Fibroblast of upper back skin (primary cell): Measurements from ENCODE around the gene ITGB7.
"Not testable (repeated sequence)": the region's sequence is repeated elsewhere in the genome, so short reads cannot be mapped to it uniquely, and the experiment has no call there.

Source experiments
- DNase-seq: peaks from one replicate; pipeline ENCODE4 v3.0.0-alpha.2; 2013

ITGB7 gene

GRCh38 chr12:53195516-53196420 lies 11.3 kb downstream of the ITGB7 start:
- DNase-seq, result no peak

GRCh38 chr12:53194973-53195372 lies 12.1 kb downstream of the ITGB7 start:
- no peak for DNase-seq

- no peak for DNase-seq
Observed at GRCh38 chr12:53193985-53194716, 12.9 kb downstream of the ITGB7 start.

DNA sequence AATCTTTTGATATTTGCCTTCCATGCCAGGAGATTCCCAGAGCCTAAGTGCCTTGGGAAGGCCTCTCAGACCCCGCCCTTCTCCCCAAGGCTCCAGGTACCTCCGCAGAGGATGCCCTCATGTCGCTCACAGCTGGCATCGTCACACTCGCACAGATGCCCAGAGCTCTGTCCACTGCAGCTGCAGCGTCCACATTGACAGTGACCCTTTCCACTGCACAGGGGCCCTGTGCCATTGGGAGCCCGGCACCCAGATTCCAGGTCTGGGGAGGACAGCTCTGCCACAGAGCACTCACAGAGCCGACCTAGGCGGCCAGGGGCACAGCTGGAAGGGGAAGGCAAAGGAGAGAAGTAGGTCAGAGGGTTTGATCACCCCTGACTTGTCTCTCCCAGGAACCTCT lies 14.0 kb downstream of the ITGB7 start:
- no peak for DNase-seq

DNA sequence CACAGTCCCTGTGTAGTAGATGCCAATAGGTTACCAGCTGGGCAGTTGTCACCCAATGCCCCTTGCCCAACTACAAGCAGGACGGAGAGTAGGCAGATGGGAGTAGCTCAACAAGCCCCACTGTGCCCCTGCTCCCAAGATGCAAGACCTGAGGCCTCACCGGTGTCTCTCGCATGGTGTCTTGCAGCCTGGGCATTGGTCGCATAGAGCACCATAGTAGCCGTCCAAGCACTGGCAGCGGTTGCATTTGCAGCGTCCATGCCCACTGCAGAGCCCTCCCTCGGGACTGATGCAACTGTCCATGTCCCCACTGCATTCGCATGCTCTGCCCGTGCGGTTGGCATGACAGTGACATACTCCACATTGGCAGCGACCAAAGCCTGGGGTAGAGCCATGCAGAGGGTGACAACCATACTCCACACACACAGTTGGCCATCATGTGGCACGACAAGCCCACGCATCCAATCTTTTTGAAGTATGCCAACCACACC lies 14.5 kb downstream of the ITGB7 start:
- DNase-seq, result no peak

GRCh38 chr12:53191885-53192530 lies 15.0 kb downstream of the ITGB7 start:
- DNase-seq, result no peak

GRCh38 chr12:53191096-53191884 lies 15.8 kb downstream of the ITGB7 start:
- no peak for DNase-seq

- peak; percentile 68 for DNase-seq
Observed at GRCh38 chr12:53190108-53190729, 16.8 kb downstream of the ITGB7 start.

GRCh38 chr12:53187145-53187899 lies 19.7 kb downstream of the ITGB7 start:
- no peak for DNase-seq

DNA sequence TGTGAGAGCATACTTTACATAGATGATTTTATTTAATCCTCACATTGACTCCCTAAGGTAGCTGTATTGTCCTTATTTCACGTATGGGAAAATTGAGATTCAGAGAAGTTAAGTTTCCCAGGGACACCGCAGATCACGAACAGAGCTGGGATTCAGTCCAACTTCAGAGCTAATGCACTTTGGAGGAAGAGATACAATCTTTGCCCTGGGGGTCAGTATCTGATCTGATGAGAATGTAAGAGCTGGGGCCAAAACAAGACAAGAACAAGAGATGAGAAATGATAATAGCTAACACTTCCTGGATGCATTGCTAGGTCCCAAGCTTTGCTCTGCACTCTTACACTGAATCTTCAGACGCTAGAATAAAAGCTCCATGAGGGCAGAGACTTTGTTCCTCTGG lies 20.3 kb downstream of the ITGB7 start:
- DNase-seq, result no peak

GRCh38 chr12:53185582-53186153 lies 21.4 kb downstream of the ITGB7 start:
- no peak for DNase-seq

- DNase-seq, result no peak
Observed at GRCh38 chr12:53184828-53185227, 22.2 kb downstream of the ITGB7 start.

DNA sequence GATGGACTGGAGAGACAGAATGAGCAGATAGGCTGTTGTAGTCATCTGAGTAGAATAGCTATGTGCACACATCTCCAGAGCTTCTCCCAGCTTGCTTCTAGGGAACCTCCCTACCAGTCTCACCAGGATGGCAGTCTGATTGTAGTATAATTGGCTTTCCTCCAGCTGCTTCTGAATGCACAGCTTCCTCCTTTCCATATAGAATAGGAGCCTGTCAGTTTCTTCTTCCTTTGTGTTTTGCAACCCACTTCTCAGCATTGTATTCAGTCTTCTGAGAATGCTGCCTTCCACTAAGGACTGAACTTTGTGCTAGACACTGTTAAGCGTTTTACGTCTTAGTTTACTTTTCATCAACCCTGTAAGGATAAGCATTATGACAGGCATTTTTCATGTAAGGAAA lies 24.1 kb downstream of the ITGB7 start:
- DNase-seq, result no peak

DNA sequence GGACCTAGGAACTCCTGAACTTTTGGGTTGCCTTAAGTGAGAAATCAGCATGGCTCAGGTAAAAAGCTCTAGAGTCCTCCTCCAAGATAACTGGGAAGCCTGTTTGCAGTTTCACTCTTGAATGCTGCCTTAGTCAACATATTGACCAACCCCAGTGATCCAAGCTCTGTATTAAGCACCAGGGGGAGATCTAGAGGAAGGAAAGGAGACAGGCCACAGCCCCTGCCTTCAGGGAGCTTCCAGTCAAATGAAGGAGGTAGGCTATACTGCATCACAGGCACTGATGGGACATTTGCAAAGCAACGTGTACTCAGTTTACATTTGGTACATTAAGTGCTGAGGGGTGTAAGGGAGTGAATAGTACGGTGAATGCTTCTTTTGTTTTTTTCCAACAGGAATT lies 25.1 kb downstream of the ITGB7 start:
- DNase-seq, result no peak

GRCh38 chr12:53180931-53181645 lies 26.0 kb downstream of the ITGB7 start:
- DNase-seq, result peak; percentile 73

- DNase-seq, result peak; percentile 98
Observed at GRCh38 chr12:53180220-53180930, 26.7 kb downstream of the ITGB7 start, which contains the start of the genes CSAD and ZNF740. Gene CSAD, minus strand, starts transcription at chr12:53180925. Its CDS starts 7,455 bp downstream, at chr12:53173470. Gene ZNF740, plus strand, starts transcription at chr12:53180722. Its CDS starts 1,262 bp downstream, at chr12:53181984.

DNA sequence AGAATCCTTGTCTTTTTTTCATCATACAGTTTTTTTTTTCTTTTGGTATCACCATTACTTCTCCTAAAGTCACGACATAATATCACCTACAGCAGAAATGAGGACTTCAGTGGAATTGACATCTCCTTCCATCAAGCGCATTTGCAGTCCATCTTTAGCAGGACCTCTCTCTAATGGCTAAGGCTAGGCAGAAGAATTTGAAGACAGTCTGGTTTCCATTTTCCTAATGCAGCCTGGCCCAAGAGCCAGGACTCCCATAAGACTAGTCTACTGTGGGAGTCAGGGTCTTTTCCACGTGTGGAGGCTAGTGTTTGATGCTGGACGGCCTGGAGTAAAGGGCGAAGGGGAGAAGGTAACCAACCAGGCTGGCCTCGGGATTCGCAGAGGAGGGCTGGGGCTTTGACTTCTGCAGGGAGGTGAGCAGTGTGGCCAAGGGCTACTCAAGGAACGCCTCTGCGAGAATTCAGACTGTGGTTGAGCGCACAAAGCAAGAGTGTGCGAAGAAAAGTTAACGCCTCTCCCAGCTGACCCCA lies 27.3 kb downstream of the ITGB7 start:
- DNase-seq, result no peak

DNA sequence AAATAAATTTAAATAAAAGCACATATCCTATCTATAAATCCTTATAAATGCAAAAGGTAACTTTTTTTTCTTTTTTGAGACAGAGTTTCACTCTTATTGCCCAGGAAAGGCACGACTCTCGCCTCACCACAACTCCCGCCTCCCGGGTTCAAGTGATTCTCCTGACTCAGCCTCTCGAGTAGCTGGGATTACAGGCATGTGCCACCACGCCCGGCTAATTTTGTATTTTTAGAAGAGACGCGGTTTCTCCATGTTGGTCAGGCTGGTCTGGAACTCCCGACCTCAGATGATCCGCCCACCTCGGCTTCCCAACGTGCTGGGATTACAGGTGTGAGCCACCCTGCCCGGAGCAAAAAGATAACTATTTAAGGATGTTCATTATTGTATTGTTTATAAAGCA lies 28.2 kb downstream of the ITGB7 start:
- not testable (repeated sequence) for DNase-seq

GRCh38 chr12:53177447-53177846 lies 29.6 kb downstream of the ITGB7 start:
- DNase-seq, result not testable (repeated sequence)
